Measurements from ENCODE around the gene PLEKHM3. TPM values are rescaled to one million over a fixed set of nuclear protein-coding genes. Genes with fewer than 3 reads are reported as not detected.
A peak's percentile ranks its signal among the peaks of the same experiment; 100 is the strongest.

Gene PLEKHM3
- total and polyA plus RNA-seq, 2 experiments from 2014 or later: 3.9 to 8.8 TPM

- Histone ChIP-seq H3K79me2 (replicated peaks; ENCODE audit: insufficient read depth) (no peaks in the 10 kb centered on the region), H3K9me2 (ENCODE audit: insufficient read depth) (no peaks in the 10 kb centered on the region; the same call in 1 of the 2 replicates), H3K4me2 (no peak overlapping the region), H4K20me1 (replicated peaks; ENCODE audit: insufficient read depth) (no peaks in the 10 kb centered on the region), H2AFZ (no peak overlapping the region), H3K27ac (ENCODE audit: low read depth) (no peak overlapping the region), H3K36me3 (ENCODE audit: insufficient read depth) (no peaks in the 10 kb centered on the region), H3K27me3 (ENCODE audit: insufficient read depth) (no peaks in the 10 kb centered on the region), H3K4me1 (ENCODE audit: insufficient read depth) (0 out of 2 replicates have a peak, but pooled peaks cover under 1% of the 10 kb centered on the region), H3F3A (replicated peaks; ENCODE audit: low read depth) (no peaks in the 10 kb centered on the region; the same call in 1 of the 2 replicates), H3K4me3 (no peak overlapping the region)
- Mint-ChIP-seq H3K27ac (no peak overlapping the region), H3K4me1 (peaks cover 9% of the 10 kb centered on the region; the same call in 1 of the 3 replicates), H3K9me3 (no peaks in the 10 kb centered on the region), H3K36me3 (ENCODE audit: low read depth) (no peaks in the 10 kb centered on the region), H3K4me3 (no peak overlapping the region), H3K27me3 (ENCODE audit: insufficient read depth, low read depth, poor library complexity) (peaks cover 6% of the 10 kb centered on the region)
- TF ChIP-seq REST (IDR thresholded peaks at IDR 0.05; ENCODE audit: unreplicated experiment) (no peak), ZNF114 (CRISPR knock-in tag; IDR thresholded peaks at IDR 0.05) (no peak), EZH2phosphoT487 (IDR thresholded peaks at IDR 0.05; ENCODE audit: unreplicated experiment) (no peak), NANOG (IDR thresholded peaks at IDR 0.05; ENCODE audit: borderline replicate concordance) (no peak), ZNF331 (CRISPR knock-in tag; IDR thresholded peaks at IDR 0.05; ENCODE audit: low read depth) (no peak), EZH2 (IDR thresholded peaks at IDR 0.05; ENCODE audit: low read depth, unreplicated experiment) (no peak), JUNB (IDR thresholded peaks at IDR 0.05; ENCODE audit: unreplicated experiment) (no peak), ZNF462 (CRISPR knock-in tag; IDR thresholded peaks at IDR 0.05) (no peak), POLR2AphosphoS5 (IDR thresholded peaks at IDR 0.05; ENCODE audit: low read depth) (no peak), CREB1 (CRISPR knock-in tag; IDR thresholded peaks at IDR 0.05; ENCODE audit: low read depth) (no peak), STAT1 (IDR thresholded peaks at IDR 0.05; ENCODE audit: unreplicated experiment) (no peak)
- TF ChIP-seq, protein P1, sequence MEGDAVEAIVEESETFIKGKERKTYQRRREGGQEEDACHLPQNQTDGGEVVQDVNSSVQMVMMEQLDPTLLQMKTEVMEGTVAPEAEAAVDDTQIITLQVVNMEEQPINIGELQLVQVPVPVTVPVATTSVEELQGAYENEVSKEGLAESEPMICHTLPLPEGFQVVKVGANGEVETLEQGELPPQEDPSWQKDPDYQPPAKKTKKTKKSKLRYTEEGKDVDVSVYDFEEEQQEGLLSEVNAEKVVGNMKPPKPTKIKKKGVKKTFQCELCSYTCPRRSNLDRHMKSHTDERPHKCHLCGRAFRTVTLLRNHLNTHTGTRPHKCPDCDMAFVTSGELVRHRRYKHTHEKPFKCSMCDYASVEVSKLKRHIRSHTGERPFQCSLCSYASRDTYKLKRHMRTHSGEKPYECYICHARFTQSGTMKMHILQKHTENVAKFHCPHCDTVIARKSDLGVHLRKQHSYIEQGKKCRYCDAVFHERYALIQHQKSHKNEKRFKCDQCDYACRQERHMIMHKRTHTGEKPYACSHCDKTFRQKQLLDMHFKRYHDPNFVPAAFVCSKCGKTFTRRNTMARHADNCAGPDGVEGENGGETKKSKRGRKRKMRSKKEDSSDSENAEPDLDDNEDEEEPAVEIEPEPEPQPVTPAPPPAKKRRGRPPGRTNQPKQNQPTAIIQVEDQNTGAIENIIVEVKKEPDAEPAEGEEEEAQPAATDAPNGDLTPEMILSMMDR (conservative IDR thresholded peaks at IDR 0.05; ENCODE audit: low read depth in 2 of 2): no peak
- TF ChIP-seq, protein P2, sequence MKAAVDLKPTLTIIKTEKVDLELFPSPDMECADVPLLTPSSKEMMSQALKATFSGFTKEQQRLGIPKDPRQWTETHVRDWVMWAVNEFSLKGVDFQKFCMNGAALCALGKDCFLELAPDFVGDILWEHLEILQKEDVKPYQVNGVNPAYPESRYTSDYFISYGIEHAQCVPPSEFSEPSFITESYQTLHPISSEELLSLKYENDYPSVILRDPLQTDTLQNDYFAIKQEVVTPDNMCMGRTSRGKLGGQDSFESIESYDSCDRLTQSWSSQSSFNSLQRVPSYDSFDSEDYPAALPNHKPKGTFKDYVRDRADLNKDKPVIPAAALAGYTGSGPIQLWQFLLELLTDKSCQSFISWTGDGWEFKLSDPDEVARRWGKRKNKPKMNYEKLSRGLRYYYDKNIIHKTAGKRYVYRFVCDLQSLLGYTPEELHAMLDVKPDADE (IDR thresholded peaks at IDR 0.05): no peak
- ATAC-seq (peak; percentile 29; the same call in 1 of the 3 replicates), DNase-seq (ENCODE audit: low spot score) (no peak)
Measured at GRCh38 chr2:207830778-207831438, 194.4 kb downstream of the PLEKHM3 start.

Data from GM23338 (cell line).